HepG2 (cell line): ENCODE data around the gene EPS8L3.

Experiments used
- MYC ChIP-seq: sonication (generic); formaldehyde crosslinking; IDR thresholded peaks from 2 replicates; pipeline ENCODE4 v1.9.0; 2021; ENCODE audit warnings: missing genetic modification reagents, borderline replicate concordance
- SMC3 ChIP-seq: IDR thresholded peaks from 2 replicates; pipeline ENCODE4 v1.6.1; 2011; ENCODE audit warnings: low read length, improper control_type of control experiment
- TARDBP ChIP-seq: sonication (generic); formaldehyde crosslinking; IDR thresholded peaks from 2 replicates; pipeline ENCODE4 v1.8.0; 2022; ENCODE audit warnings: mild to moderate bottlenecking, missing genetic modification reagents
- TF ChIP-seq, protein P1 (sequence below), 2 experiments: fragments of 450-650 bp in 1 of 2; sonication (generic) in 1 of 2; formaldehyde crosslinking in 1 of 2; IDR thresholded peaks; 2 replicates each; pipeline versions ENCODE4 v1.6.1 to v1.8.0; 2016 to 2022; ENCODE audit warnings: antibody characterized with exemption in 1 of 2, mild to moderate bottlenecking in 1 of 2, missing genetic modification reagents in 1 of 2

DNA sequence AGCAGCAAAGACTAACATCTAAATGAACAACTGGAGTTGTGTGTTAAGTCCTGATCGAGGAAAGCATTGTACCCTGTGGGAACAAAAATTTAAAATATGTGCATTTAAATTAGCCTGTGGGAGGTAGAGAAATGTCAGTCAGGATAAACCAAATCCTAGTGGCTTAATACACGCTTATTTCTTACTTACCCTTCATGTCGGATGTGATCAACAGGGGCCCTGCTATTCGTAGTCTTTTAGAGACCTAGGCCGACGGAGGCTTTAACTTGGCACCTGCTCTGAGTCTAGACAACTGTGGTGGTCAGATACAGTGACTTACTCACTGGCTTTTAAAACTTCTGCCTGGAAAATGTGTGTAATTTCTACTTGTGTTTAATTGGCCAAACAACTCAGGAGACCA lies 33.1 kb downstream of the EPS8L3 start:
- TF ChIP-seq TARDBP (CRISPR knock-in tag) (no peak), MYC (CRISPR knock-in tag) (no peak), SMC3 (no peak)
- TF ChIP-seq, protein P1, sequence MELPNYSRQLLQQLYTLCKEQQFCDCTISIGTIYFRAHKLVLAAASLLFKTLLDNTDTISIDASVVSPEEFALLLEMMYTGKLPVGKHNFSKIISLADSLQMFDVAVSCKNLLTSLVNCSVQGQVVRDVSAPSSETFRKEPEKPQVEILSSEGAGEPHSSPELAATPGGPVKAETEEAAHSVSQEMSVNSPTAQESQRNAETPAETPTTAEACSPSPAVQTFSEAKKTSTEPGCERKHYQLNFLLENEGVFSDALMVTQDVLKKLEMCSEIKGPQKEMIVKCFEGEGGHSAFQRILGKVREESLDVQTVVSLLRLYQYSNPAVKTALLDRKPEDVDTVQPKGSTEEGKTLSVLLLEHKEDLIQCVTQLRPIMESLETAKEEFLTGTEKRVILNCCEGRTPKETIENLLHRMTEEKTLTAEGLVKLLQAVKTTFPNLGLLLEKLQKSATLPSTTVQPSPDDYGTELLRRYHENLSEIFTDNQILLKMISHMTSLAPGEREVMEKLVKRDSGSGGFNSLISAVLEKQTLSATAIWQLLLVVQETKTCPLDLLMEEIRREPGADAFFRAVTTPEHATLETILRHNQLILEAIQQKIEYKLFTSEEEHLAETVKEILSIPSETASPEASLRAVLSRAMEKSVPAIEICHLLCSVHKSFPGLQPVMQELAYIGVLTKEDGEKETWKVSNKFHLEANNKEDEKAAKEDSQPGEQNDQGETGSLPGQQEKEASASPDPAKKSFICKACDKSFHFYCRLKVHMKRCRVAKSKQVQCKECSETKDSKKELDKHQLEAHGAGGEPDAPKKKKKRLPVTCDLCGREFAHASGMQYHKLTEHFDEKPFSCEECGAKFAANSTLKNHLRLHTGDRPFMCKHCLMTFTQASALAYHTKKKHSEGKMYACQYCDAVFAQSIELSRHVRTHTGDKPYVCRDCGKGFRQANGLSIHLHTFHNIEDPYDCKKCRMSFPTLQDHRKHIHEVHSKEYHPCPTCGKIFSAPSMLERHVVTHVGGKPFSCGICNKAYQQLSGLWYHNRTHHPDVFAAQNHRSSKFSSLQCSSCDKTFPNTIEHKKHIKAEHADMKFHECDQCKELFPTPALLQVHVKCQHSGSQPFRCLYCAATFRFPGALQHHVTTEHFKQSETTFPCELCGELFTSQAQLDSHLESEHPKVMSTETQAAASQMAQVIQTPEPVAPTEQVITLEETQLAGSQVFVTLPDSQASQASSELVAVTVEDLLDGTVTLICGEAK (IDR thresholded peaks at IDR 0.05) = no peak
- TF ChIP-seq, protein P1 (CRISPR knock-in tag; IDR thresholded peaks at IDR 0.05) = no peak
